Suprapubic skin (tissue), 4 donors: ENCODE results near the gene PHACTR2. TPM values are rescaled to one million over a fixed set of nuclear protein-coding genes. Genes with fewer than 3 reads are reported as not detected.
"Not testable (repeated sequence)": the region's sequence is repeated elsewhere in the genome, so short reads cannot be mapped to it uniquely, and the experiment has no call there.

Experiments used
- DNase-seq, 2 donors: peaks; one replicate each; pipeline ENCODE4 v3.0.0-alpha.2; 2019; ENCODE audit warnings: low spot score in 2 of 2
- H3K27ac ChIP-seq: fragments of 200-600 bp; sonication (generic); one replicate; pipeline ENCODE4 v1.5.1; 2019
- H3K27me3 ChIP-seq: fragments of 200-600 bp; sonication (generic); one replicate; pipeline ENCODE4 v1.5.1; 2019
- H3K36me3 ChIP-seq: fragments of 200-600 bp; sonication (generic); one replicate; pipeline ENCODE4 v1.5.1; 2019
- H3K4me1 ChIP-seq: fragments of 200-600 bp; sonication (generic); one replicate; pipeline ENCODE4 v1.5.1; 2019
- H3K4me3 ChIP-seq: fragments of 200-600 bp; sonication (generic); one replicate; pipeline ENCODE4 v1.5.1; 2019; ENCODE audit warnings: mild to moderate bottlenecking
- H3K9me3 ChIP-seq: fragments of 200-600 bp; sonication (generic); one replicate; pipeline ENCODE4 v1.5.1; 2019
- CTCF ChIP-seq, 2 donors: fragments of 200-600 bp in 1 of 2; fragments of 450-650 bp in 1 of 2; sonication (generic) in 1 of 2; IDR thresholded peaks; one replicate each; pipeline ENCODE4 v1.5.1; 2016 to 2019; ENCODE audit warnings: antibody characterized with exemption in 2 of 2, mild to moderate bottlenecking in 1 of 2, moderate library complexity in 1 of 2
- EP300 ChIP-seq: sonication (generic); formaldehyde crosslinking; IDR thresholded peaks from one replicate; pipeline ENCODE4 v1.6.1; 2017; ENCODE audit warnings: antibody characterized with exemption
- POLR2A ChIP-seq, 2 donors: fragments of 450-650 bp; IDR thresholded peaks; one replicate each; pipeline ENCODE4 v1.6.1; 2017; ENCODE audit warnings: antibody characterized with exemption in 2 of 2, mild to moderate bottlenecking in 2 of 2, moderate library complexity in 2 of 2
- POLR2AphosphoS5 ChIP-seq, 3 donors: sonication (generic); formaldehyde crosslinking; IDR thresholded peaks; one replicate each; pipeline ENCODE4 v1.6.1; 2017; ENCODE audit warnings: antibody characterized with exemption in 3 of 3
- WGBS: methylation state at CpG from one replicate; pipeline ENCODE4 v1.1.5; 2018; 5-methylcytosine and 5-hydroxymethylcytosine counted together
- total RNA-seq, 4 donors: library from RNA; depleted of rRNA; stranded (reverse); fragments of >200 nt; gene quantifications; one replicate each; pipeline ENCODE4 v1.1.0, GENCODE V29; 2016

PHACTR2 gene
- total RNA-seq, 4 donors from 2014 or later = 11.9 to 31.5 (median 20.9) TPM

GRCh38 chr6:143843677-143843999, 165.9 kb downstream of the PHACTR2 start:
- Histone ChIP-seq H3K9me3 (no peaks in the 10 kb centered on the region), H3K27me3 (no peaks in the 10 kb centered on the region), H3K4me3 (peak overlapping the region; percentile 90), H3K4me1 (peaks cover 11% of the 10 kb centered on the region), H3K27ac (peak overlapping the region; percentile 94), H3K36me3 (peaks cover 32% of the 10 kb centered on the region)
- TF ChIP-seq POLR2A (IDR thresholded peaks at IDR 0.05) = no peak
- no peak for TF ChIP-seq POLR2AphosphoS5 (IDR thresholded peaks at IDR 0.05)
- TF ChIP-seq EP300 = no peak
- TF ChIP-seq CTCF (IDR thresholded peaks at IDR 0.05) = no peak
- no peak for DNase-seq
- WGBS = 0% methylated on average over 8 of the region's 9 CpGs

- 9% methylated on average over 4 of the region's 4 CpGs for WGBS
- peak overlapping the region; percentile 94 for H3K27ac ChIP-seq
These were observed 166.2 kb downstream of the PHACTR2 start for GRCh38 chr6:143844006-143844405.

DNA sequence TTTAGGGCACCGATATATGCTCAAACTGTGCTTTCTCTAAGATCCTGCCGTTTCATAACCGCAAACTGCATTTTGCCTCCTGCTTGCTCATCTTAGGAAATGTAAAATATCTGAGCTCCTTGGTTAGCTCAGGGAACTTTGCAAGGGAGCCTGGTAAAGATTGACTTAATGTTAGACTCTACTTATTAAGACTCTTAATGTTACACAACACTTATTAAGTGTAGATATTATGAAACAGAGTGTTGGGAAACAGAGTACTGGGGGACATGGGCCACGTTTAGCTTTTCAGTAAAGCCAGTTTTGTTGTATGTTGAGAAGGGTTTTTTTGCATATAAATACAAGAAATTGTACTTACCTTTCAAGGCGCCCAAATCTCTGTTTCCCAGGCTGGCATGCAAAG, 167.3 kb downstream of the PHACTR2 start:
- Histone ChIP-seq H3K9me3 (no peaks in the 10 kb centered on the region), H3K4me3 (no peak overlapping the region), H3K4me1 (peaks cover 11% of the 10 kb centered on the region), H3K27ac (no peak overlapping the region), H3K36me3 (peaks cover 46% of the 10 kb centered on the region), H3K27me3 (no peaks in the 10 kb centered on the region)
- WGBS = 91% methylated on average over 5 of the region's 5 CpGs
- no peak for DNase-seq
- TF ChIP-seq EP300 (no peak), POLR2A (IDR thresholded peaks at IDR 0.05) (no peak), POLR2AphosphoS5 (IDR thresholded peaks at IDR 0.05) (no peak)

More at GRCh38 chr6:143844006-143844405, 166.2 kb downstream of the PHACTR2 start:
- no peaks in the 10 kb centered on the region for H3K27me3 ChIP-seq
- no peak for TF ChIP-seq CTCF (IDR thresholded peaks at IDR 0.05)
- TF ChIP-seq POLR2AphosphoS5 (IDR thresholded peaks at IDR 0.05) = no peak
- no peak for TF ChIP-seq EP300
- TF ChIP-seq POLR2A (IDR thresholded peaks at IDR 0.05) = no peak
- H3K9me3 ChIP-seq = no peaks in the 10 kb centered on the region
- no peak for DNase-seq
- H3K36me3 ChIP-seq = peaks cover 35% of the 10 kb centered on the region
- peak overlapping the region; percentile 90 for H3K4me3 ChIP-seq
- peaks cover 11% of the 10 kb centered on the region for H3K4me1 ChIP-seq

GRCh38 chr6:143851706-143852105, 173.9 kb downstream of the PHACTR2 start:
- WGBS = 95% methylated on average over 3 of the region's 3 CpGs
- peaks cover 94% of the 10 kb centered on the region for H3K36me3 ChIP-seq
- H3K9me3 ChIP-seq = not testable (repeated sequence)

GRCh38 chr6:143855057-143855456, 177.3 kb downstream of the PHACTR2 start:
- not testable (repeated sequence) for H3K9me3 ChIP-seq, H3K4me1 ChIP-seq, H3K27me3 ChIP-seq, H3K4me3 ChIP-seq, H3K27ac ChIP-seq, DNase-seq
- 100% methylated on average over 1 of the region's 1 CpG for WGBS
- H3K36me3 ChIP-seq = peaks cover 95% of the 10 kb centered on the region

More at GRCh38 chr6:143851706-143852105, 173.9 kb downstream of the PHACTR2 start:
- not testable (repeated sequence) for H3K4me1 ChIP-seq, H3K27me3 ChIP-seq, H3K4me3 ChIP-seq, DNase-seq, H3K27ac ChIP-seq

DNA sequence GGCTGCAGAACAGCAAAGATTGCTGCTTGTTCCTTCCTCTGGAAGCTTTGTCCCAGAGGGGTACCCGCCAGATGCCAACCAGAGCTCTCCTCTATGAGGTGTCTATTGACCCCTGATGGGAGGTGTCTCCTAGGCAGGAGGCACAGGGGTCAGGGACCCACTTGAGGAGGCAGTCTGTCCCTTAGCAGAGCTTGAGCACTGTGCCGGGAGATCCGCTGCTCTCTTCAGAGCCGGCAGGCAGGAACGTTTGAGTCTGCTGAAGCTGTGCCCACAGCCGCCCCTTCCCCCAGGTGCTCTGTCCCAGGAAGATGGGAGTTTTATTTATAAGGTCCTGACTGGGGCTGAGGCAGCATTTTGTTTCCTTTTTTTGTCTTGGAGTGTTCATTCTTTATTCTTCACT, 179.0 kb downstream of the PHACTR2 start:
- WGBS = 96% methylated on average over 3 of the region's 6 CpGs
- not testable (repeated sequence) for H3K9me3 ChIP-seq, H3K27me3 ChIP-seq, DNase-seq, H3K4me3 ChIP-seq, H3K27ac ChIP-seq, H3K4me1 ChIP-seq
- peaks cover 94% of the 10 kb centered on the region for H3K36me3 ChIP-seq

DNA sequence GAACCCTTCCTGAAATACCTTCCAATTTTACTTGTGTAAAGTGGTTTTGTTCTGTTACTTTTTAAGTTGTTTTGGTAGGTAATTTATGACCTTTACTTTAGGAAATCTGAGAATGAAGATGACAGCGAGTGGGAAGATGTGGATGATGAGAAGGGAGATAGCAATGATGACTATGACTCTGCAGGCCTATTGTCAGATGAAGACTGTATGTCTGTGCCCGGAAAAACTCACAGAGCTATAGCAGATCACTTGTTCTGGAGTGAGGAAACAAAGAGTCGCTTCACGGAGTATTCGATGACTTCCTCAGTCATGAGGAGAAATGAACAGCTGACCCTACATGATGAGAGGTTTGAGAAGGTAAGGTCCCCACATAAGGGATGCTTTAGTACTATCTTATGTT, 179.9 kb downstream of the PHACTR2 start:
- no peak for DNase-seq
- H3K36me3 ChIP-seq = peaks cover 94% of the 10 kb centered on the region
- no peaks in the 10 kb centered on the region for H3K27me3 ChIP-seq
- WGBS = 87% methylated on average over 5 of the region's 5 CpGs
- peaks cover 2% of the 10 kb centered on the region for H3K9me3 ChIP-seq
- no peak overlapping the region for H3K27ac ChIP-seq
- no peak overlapping the region for H3K4me3 ChIP-seq
- H3K4me1 ChIP-seq = no peaks in the 10 kb centered on the region
- no peak for TF ChIP-seq EP300
- TF ChIP-seq POLR2AphosphoS5 (IDR thresholded peaks at IDR 0.05) = no peak
- TF ChIP-seq CTCF (IDR thresholded peaks at IDR 0.05) = no peak
- no peak for TF ChIP-seq POLR2A (IDR thresholded peaks at IDR 0.05)
